Keratinocyte (primary cell): ENCODE measurements around the gene MTCL1. TPM values are rescaled to one million over a fixed set of nuclear protein-coding genes. Genes with fewer than 3 reads are reported as not detected.

Experiments
- DNase-seq: peaks from one replicate; pipeline ENCODE4 v3.0.0-alpha.2; 2011; ENCODE audit warnings: low read depth, missing footprints, low spot score
- FAIRE-seq: peaks from 2 replicates; lab custom pipeline; 2011; peaks lifted over from hg19 to GRCh38; lab: Jason Lieb, UNC
- H2AFZ ChIP-seq: 2 replicates; pipeline ENCODE4 v1.6.0; 2012; ENCODE audit warnings: low read length, control low read depth, inconsistent platforms; ENCODE audit not compliant: control insufficient read depth
- H3K27ac ChIP-seq: 2 replicates; pipeline ENCODE4 v1.5.1; 2011; ENCODE audit warnings: low read length; ENCODE audit not compliant: control insufficient read depth, insufficient read depth
- H3K27me3 ChIP-seq: 3 replicates; pipeline ENCODE4 v1.6.0; 2011; ENCODE audit warnings: low read length; ENCODE audit not compliant: control insufficient read depth, insufficient read depth; ENCODE audit errors: extremely low read depth
- H3K36me3 ChIP-seq, 2 experiments: 2 replicates in 1 of 2; 3 replicates in 1 of 2; pipeline ENCODE4 v1.5.1; 2011; ENCODE audit warnings: low read length in 2 of 2, mild to moderate bottlenecking in 1 of 2; ENCODE audit not compliant: control insufficient read depth in 2 of 2, insufficient read depth in 2 of 2; ENCODE audit errors: extremely low read depth in 1 of 2
- H3K4me1 ChIP-seq: 3 replicates; pipeline ENCODE4 v1.5.1; 2011; ENCODE audit warnings: low read length; ENCODE audit not compliant: control insufficient read depth, insufficient read depth; ENCODE audit errors: extremely low read depth
- H3K4me2 ChIP-seq: 3 replicates; pipeline ENCODE4 v1.6.0; 2011; ENCODE audit warnings: low read depth, low read length; ENCODE audit not compliant: control insufficient read depth, insufficient read depth; ENCODE audit errors: extremely low read depth
- H3K4me3 ChIP-seq, 3 experiments: fragments of 200-600 bp in 1 of 3; sonication (generic) in 1 of 3; 2 replicates in 2 of 3; 3 replicates in 1 of 3; pipeline ENCODE4 v1.5.1; 2011 to 2016; ENCODE audit warnings: low read length in 3 of 3, mild to moderate bottlenecking in 3 of 3, control low read depth in 2 of 3, inconsistent platforms in 1 of 3, low read depth in 1 of 3, mixed read lengths in 1 of 3, mixed run types in 1 of 3, moderate library complexity in 1 of 3; ENCODE audit not compliant: control insufficient read depth in 2 of 3, insufficient read depth in 2 of 3; ENCODE audit errors: extremely low read depth in 1 of 3
- H3K79me2 ChIP-seq: 2 replicates; pipeline ENCODE4 v1.6.0; 2012; ENCODE audit warnings: low read length; ENCODE audit not compliant: control insufficient read depth, insufficient read depth
- H3K9ac ChIP-seq: 3 replicates; pipeline ENCODE4 v1.6.0; 2011; ENCODE audit warnings: low read length; ENCODE audit not compliant: control insufficient read depth, insufficient read depth; ENCODE audit errors: extremely low read depth
- H3K9me1 ChIP-seq: 3 replicates; pipeline ENCODE4 v1.6.0; 2011; ENCODE audit warnings: low read length; ENCODE audit not compliant: control insufficient read depth, insufficient read depth; ENCODE audit errors: extremely low read depth
- H3K9me3 ChIP-seq: 2 replicates; pipeline ENCODE4 v1.5.1; 2012; ENCODE audit warnings: low read depth, low read length; ENCODE audit not compliant: control insufficient read depth
- H4K20me1 ChIP-seq: 3 replicates; pipeline ENCODE4 v1.6.0; 2011; ENCODE audit warnings: low read length; ENCODE audit not compliant: control insufficient read depth, insufficient read depth; ENCODE audit errors: extremely low read depth
- CTCF ChIP-seq, 3 experiments: IDR thresholded peaks in 1 of 3; conservative IDR thresholded peaks in 1 of 3; optimal IDR thresholded peaks in 1 of 3; 2 replicates in 2 of 3; 3 replicates in 1 of 3; pipeline versions ENCODE3 to v1.5.1; 2011; ENCODE audit warnings: low read length in 3 of 3, mild to moderate bottlenecking in 3 of 3, moderate library complexity in 2 of 3, control low read depth in 1 of 3, inconsistent platforms in 1 of 3; ENCODE audit not compliant: insufficient read depth in 2 of 3; ENCODE audit errors: extremely low read depth in 1 of 3
- EZH2 ChIP-seq: IDR thresholded peaks from one replicate; pipeline ENCODE4 v1.6.1; 2012; ENCODE audit warnings: inconsistent platforms, mild to moderate bottlenecking, low read length, moderate library complexity
- dilution Hi-C: fragments of 300-500 bp; cut with MboI; formaldehyde crosslinking; loops from one replicate; pipeline ENCODE4 v1.7.0; 2020; ENCODE audit warnings: low sequenced_read_pairs; ENCODE audit not compliant: extremely low pct_ligation_motif_present
- polyA plus RNA-seq, 5 experiments: library from polyadenylated mRNA; depleted of rRNA in 3 of 5; stranded (reverse) in 3 of 5; stranded (forward) in 1 of 5; unstranded in 1 of 5; fragments of >200 nt; gene quantifications; 1 replicate in 1 of 5; 2 replicates in 3 of 5; 3 replicates in 1 of 5; pipeline versions ENCODE4 v1.2.1 to v1.2.3, GENCODE V29; 2011 to 2012; ENCODE audit warnings: missing spikeins in 2 of 5, low read depth in 1 of 5, low replicate concordance in 1 of 5

Gene MTCL1
- polyA plus RNA-seq, 1 donor (not counting 4 experiments of a cell fraction or from before 2014, with no cell fraction given), result 15.4 TPM

- no peaks in the 10 kb centered on the region for H3K9me3 ChIP-seq
- H3K79me2 ChIP-seq, result no peaks in the 10 kb centered on the region
- no peaks in the 10 kb centered on the region for H3K27me3 ChIP-seq
- no peak overlapping the region for H3K4me3 ChIP-seq
- H3K36me3 ChIP-seq, result peaks cover 12 to 45% of the 10 kb centered on the region in 2 experiments
- H3K4me2 ChIP-seq, result no peak overlapping the region
- DNase-seq (no peak), FAIRE-seq (no peak)
- H3K9ac ChIP-seq, result no peak overlapping the region
- dilution Hi-C loops, result no loop called here
- no peaks in the 10 kb centered on the region for H3K9me1 ChIP-seq
- no peak for TF ChIP-seq EZH2
- no peak for TF ChIP-seq CTCF (optimal IDR thresholded peaks at IDR 0.05 in 1 of 3, IDR thresholded peaks at IDR 0.05 in 1 of 3, conservative IDR thresholded peaks at IDR 0.05 in 1 of 3; ENCODE audit: extremely low read depth in 1 of 3, insufficient read depth in 2 of 3, low read length in 3 of 3)
- H3K27ac ChIP-seq, result no peak overlapping the region
- no peaks in the 10 kb centered on the region for H4K20me1 ChIP-seq
- H3K4me1 ChIP-seq, result peaks cover 14% of the 10 kb centered on the region
- H2AFZ ChIP-seq, result no peak overlapping the region
Observed at GRCh38 chr18:8783335-8783993, 78.1 kb downstream of the MTCL1 start.

GRCh38 chr18:8783994-8784530 is 78.7 kb downstream of the MTCL1 start:
- no peak overlapping the region for H3K27ac ChIP-seq
- H3K9ac ChIP-seq, result no peak overlapping the region
- dilution Hi-C loops, result no loop called here
- no peaks in the 10 kb centered on the region for H4K20me1 ChIP-seq
- H3K4me2 ChIP-seq, result no peak overlapping the region
- DNase-seq (no peak), FAIRE-seq (no peak)
- H3K27me3 ChIP-seq, result no peaks in the 10 kb centered on the region
- H3K36me3 ChIP-seq, result peaks cover 17 to 50% of the 10 kb centered on the region in 2 experiments
- H3K4me1 ChIP-seq, result peaks cover 14% of the 10 kb centered on the region
- H2AFZ ChIP-seq, result no peak overlapping the region
- H3K4me3 ChIP-seq, result no peak overlapping the region
- H3K9me1 ChIP-seq, result no peaks in the 10 kb centered on the region
- TF ChIP-seq EZH2 (no peak), CTCF (optimal IDR thresholded peaks at IDR 0.05 in 1 of 3, IDR thresholded peaks at IDR 0.05 in 1 of 3, conservative IDR thresholded peaks at IDR 0.05 in 1 of 3; ENCODE audit: extremely low read depth in 1 of 3, insufficient read depth in 2 of 3, low read length in 3 of 3) (no peak)
- H3K79me2 ChIP-seq, result no peaks in the 10 kb centered on the region
- H3K9me3 ChIP-seq, result no peaks in the 10 kb centered on the region
